OCI-LY3 (cell line): Measurements from ENCODE around the gene PCMT1.

Experiments
- EZH2phosphoT487 ChIP-seq: fragments of 200-600 bp; shearing (Covaris generic); IDR thresholded peaks from 2 replicates; pipeline ENCODE4 v1.6.1; 2018; ENCODE audit warnings: antibody characterized with exemption, mixed run types, low read depth
- TF ChIP-seq, protein P1 (sequence below): fragments of 200-600, 300-600 bp; sonication (generic); IDR thresholded peaks from 2 replicates; pipeline ENCODE4 v1.5.1; 2014; ENCODE audit warnings: antibody characterized with exemption, low read length, low read depth

DNA sequence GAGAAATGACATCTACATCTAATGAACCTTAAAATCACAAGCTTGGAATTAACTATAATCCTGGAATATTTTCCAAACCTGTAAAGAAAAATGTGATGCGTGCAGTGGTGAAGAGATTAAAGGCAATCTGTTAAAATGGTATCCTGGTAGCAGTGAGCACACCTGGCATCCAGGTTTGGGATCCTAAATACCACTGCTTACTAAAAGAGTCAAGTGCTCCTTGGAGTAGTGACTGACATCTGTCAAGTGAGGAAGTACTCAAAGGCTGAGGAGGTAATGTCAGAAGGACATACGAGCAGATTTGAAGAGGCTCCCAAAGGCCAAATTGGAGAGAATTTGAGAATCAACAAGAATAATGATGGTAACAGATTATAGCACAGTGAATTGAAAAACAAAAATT, 32.8 kb downstream of the PCMT1 start:
- TF ChIP-seq, protein P1, sequence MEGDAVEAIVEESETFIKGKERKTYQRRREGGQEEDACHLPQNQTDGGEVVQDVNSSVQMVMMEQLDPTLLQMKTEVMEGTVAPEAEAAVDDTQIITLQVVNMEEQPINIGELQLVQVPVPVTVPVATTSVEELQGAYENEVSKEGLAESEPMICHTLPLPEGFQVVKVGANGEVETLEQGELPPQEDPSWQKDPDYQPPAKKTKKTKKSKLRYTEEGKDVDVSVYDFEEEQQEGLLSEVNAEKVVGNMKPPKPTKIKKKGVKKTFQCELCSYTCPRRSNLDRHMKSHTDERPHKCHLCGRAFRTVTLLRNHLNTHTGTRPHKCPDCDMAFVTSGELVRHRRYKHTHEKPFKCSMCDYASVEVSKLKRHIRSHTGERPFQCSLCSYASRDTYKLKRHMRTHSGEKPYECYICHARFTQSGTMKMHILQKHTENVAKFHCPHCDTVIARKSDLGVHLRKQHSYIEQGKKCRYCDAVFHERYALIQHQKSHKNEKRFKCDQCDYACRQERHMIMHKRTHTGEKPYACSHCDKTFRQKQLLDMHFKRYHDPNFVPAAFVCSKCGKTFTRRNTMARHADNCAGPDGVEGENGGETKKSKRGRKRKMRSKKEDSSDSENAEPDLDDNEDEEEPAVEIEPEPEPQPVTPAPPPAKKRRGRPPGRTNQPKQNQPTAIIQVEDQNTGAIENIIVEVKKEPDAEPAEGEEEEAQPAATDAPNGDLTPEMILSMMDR: no peak
- TF ChIP-seq EZH2phosphoT487: no peak
